ENCODE measurements around the gene PRPF8. TPM values are rescaled to one million over a fixed set of nuclear protein-coding genes. Genes with fewer than 3 reads are reported as not detected.
"Not testable (repeated sequence)": the region's sequence is repeated elsewhere in the genome, so short reads cannot be mapped to it uniquely, and the experiment has no call there.

The PRPF8 gene
- total and polyA plus RNA-seq, 3 experiments from 2014 or later = 209 to 447 (median 430) TPM

DNA sequence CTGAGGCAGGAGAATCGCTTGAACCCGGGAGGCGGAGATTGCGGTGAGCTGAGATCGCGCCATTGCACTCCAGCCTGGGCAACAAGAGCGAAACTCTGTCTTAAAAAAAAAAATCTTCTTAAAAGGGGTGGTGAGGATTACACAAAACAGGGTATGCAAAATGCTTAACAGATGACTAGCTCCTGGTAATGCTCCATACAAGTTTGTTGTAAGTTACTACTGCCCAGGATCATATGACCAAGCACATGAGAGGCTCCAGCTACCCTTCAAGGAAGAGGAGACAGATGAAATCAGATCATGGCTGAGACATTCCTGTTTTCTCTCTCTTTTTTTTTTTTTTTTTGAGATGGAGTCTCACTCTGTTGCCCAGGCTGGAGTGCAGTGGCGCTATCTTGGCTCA is 37.4 kb upstream of the PRPF8 start:
- peak overlapping the region in 3 of 8 donors; percentile 94 to 97 (median 94) for H3K27ac Mint-ChIP-seq
- POLR2A ChIA-PET = interaction anchor here (1.3 kb wide), 1 partner anchor 62 kb away, joined by 6 read pairs; no protein-coding TSS in a partner anchor
- not testable (repeated sequence) for H3K27ac ChIP-seq (ENCODE audit: low read depth, low read length)

GRCh38 chr17:1720856-1721386 is 36.3 kb upstream of the PRPF8 start:
- H3K27ac Mint-ChIP-seq = peak overlapping the region; percentile 31 to 98 (median 86)
- H3K9me3 Mint-ChIP-seq = no peaks in the 10 kb centered on the region
- POLR2A ChIA-PET = interaction anchor here (0.5 to 1.3 kb wide), 3 partner anchors 45 to 317 kb away, joined by 3 to 6 read pairs (median 4); no protein-coding TSS in a partner anchor
- no peaks in the 10 kb centered on the region for H3K9me3 ChIP-seq (ENCODE audit: low read length)
- no peak overlapping the region for H3K27ac ChIP-seq (ENCODE audit: low read depth, low read length)
- H3K4me1 ChIP-seq (ENCODE audit: insufficient read depth, low read length) = peaks cover 47% of the 10 kb centered on the region
- no peaks in the 10 kb centered on the region for H3K27me3 ChIP-seq (ENCODE audit: insufficient read depth, low read length, poor library complexity, severe bottlenecking)
- H3K4me3 ChIP-seq (ENCODE audit: low read length) = no peak overlapping the region
- H3K36me3 Mint-ChIP-seq = peaks cover 0 to 8% (median 0%) of the 10 kb centered on the region in 3 donors
- peaks cover 39 to 54% (median 47%) of the 10 kb centered on the region in 3 donors for H3K4me1 Mint-ChIP-seq
- H3K27me3 Mint-ChIP-seq = peaks cover 0 to 2% of the 10 kb centered on the region in 2 donors
- no peaks in the 10 kb centered on the region for H3K36me3 ChIP-seq (ENCODE audit: insufficient read depth, low read length)
- peak; percentile 45 to 79 (median 62) for DNase-seq
- peak overlapping the region in 5 of 7 donors; percentile 15 to 87 (median 41) for H3K4me3 Mint-ChIP-seq
- CTCF ChIA-PET = interaction anchor here (0.7 to 5.2 kb wide), 32 partner anchors 8 to 539 kb away, joined by 3 to 41 read pairs (median 4); partner anchors contain the start of genes RPA1, RTN4RL1 and SMYD4

More for the DNA sequence above, 37.4 kb upstream of the PRPF8 start:
- not testable (repeated sequence) for DNase-seq; H3K27me3 Mint-ChIP-seq; H3K4me3 ChIP-seq (ENCODE audit: low read length); H3K9me3 Mint-ChIP-seq; H3K27me3 ChIP-seq (ENCODE audit: insufficient read depth, low read length, poor library complexity, severe bottlenecking); H3K36me3 Mint-ChIP-seq; H3K4me3 Mint-ChIP-seq; H3K9me3 ChIP-seq (ENCODE audit: low read length); H3K36me3 ChIP-seq (ENCODE audit: insufficient read depth, low read length)
- H3K4me1 ChIP-seq (ENCODE audit: insufficient read depth, low read length) = peaks cover 53% of the 10 kb centered on the region
- CTCF ChIA-PET = interaction anchor here (0.7 to 5.2 kb wide), 11 partner anchors 21 to 324 kb away, joined by 3 to 41 read pairs (median 5); no protein-coding TSS in a partner anchor
- H3K4me1 Mint-ChIP-seq = peaks cover 35 to 53% (median 40%) of the 10 kb centered on the region in 3 donors

- Mint-ChIP-seq H3K36me3 (peaks cover 0 to 5% (median 0%) of the 10 kb centered on the region in 3 donors), H3K4me1 (peaks cover 36 to 50% (median 41%) of the 10 kb centered on the region in 3 donors), H3K27me3 (peaks cover 0 to 2% of the 10 kb centered on the region in 2 donors), H3K9me3 (no peaks in the 10 kb centered on the region), H3K4me3 (peak overlapping the region; percentile 29 to 96 (median 47)), H3K27ac (peak overlapping the region in 5 of 8 donors; percentile 11 to 94 (median 68))
- POLR2A ChIA-PET = interaction anchor here (0.5 kb wide), 1 partner anchor 89 kb away, joined by 4 read pairs; no protein-coding TSS in a partner anchor
- Histone ChIP-seq H3K36me3 (ENCODE audit: insufficient read depth, low read length) (no peaks in the 10 kb centered on the region), H3K27me3 (ENCODE audit: insufficient read depth, low read length, poor library complexity, severe bottlenecking) (no peaks in the 10 kb centered on the region), H3K9me3 (ENCODE audit: low read length) (no peaks in the 10 kb centered on the region), H3K4me3 (ENCODE audit: low read length) (no peak overlapping the region), H3K4me1 (ENCODE audit: insufficient read depth, low read length) (peaks cover 39% of the 10 kb centered on the region), H3K27ac (ENCODE audit: low read depth, low read length) (peak overlapping the region; percentile 89)
- DNase-seq = no peak
- CTCF ChIA-PET = interaction anchor here (1.4 kb wide), 1 partner anchor 48 kb away, joined by 3 read pairs; no protein-coding TSS in a partner anchor
These were observed 33.9 kb upstream of the PRPF8 start for GRCh38 chr17:1718362-1719165.

DNA sequence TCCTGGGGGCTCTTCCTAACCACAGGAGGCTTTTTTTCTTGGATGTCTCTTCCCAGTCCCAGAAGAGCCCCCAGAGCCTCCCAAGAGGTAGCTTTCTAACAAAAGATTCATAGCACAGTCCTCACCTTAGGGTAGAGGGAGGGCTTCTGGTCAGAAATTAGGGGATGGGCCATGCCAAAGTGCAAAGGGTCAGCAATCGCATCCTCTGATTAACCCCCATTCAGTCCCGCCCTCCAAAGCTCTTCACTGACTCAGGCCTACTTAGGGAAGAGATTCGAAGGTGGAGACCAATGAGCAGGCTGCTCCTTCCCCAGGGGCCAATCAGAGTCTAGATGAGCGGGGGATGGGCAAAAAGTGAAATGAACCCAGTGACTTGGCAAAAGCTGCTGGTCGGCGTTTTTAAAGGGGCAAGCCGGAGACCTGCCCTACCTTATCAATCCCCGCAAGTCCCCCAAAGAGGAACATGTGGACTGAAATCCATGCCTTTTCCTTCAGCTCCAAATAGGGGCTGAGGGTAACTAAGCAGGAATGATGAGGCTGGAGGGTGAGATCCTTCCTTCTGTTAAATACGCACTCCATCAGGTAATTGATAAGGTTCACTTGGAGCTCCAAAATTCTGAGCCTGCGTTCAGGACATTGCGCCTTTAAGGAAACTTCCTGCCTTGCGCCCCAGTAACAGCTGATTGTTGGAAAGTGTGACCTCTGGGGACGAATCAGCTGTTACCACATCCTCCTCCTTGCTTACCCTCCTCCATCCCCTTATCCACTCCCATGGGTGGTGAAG is 32.4 kb upstream of the PRPF8 start:
- peak overlapping the region; percentile 85 for H3K4me3 ChIP-seq (ENCODE audit: low read length)
- ChIA-PET CTCF (interaction anchor here (0.7 to 2.4 kb wide), 14 partner anchors 8 to 337 kb away, joined by 3 to 11 read pairs (median 4); partner anchors contain the start of genes HIC1, RILP and WDR81), POLR2A (interaction anchor here (0.7 to 2.7 kb wide), 11 partner anchors 33 to 586 kb away, joined by 3 to 26 read pairs (median 4); partner anchors contain the start of genes PRPF8, RILP, RPA1 and SMG6)
- H3K4me1 Mint-ChIP-seq = peaks cover 26 to 35% (median 32%) of the 10 kb centered on the region in 3 donors
- H3K36me3 Mint-ChIP-seq = peaks cover 0 to 17% (median under 1%) of the 10 kb centered on the region in 3 donors
- no peaks in the 10 kb centered on the region for H3K9me3 Mint-ChIP-seq
- H3K36me3 ChIP-seq (ENCODE audit: insufficient read depth, low read length) = no peaks in the 10 kb centered on the region
- peak overlapping the region; percentile 89 to 100 (median 96) for H3K27ac Mint-ChIP-seq
- H3K27ac ChIP-seq (ENCODE audit: low read depth, low read length) = peak overlapping the region; percentile 89
- DNase-seq = peak; percentile 66 to 83 (median 74)
- H3K27me3 Mint-ChIP-seq = no peaks in the 10 kb centered on the region
- H3K27me3 ChIP-seq (ENCODE audit: insufficient read depth, low read length, poor library complexity, severe bottlenecking) = no peaks in the 10 kb centered on the region
- H3K9me3 ChIP-seq (ENCODE audit: low read length) = no peaks in the 10 kb centered on the region
- H3K4me3 Mint-ChIP-seq = peak overlapping the region; percentile 88 to 97 (median 93)
- H3K4me1 ChIP-seq (ENCODE audit: insufficient read depth, low read length) = peaks cover 31% of the 10 kb centered on the region

DNA sequence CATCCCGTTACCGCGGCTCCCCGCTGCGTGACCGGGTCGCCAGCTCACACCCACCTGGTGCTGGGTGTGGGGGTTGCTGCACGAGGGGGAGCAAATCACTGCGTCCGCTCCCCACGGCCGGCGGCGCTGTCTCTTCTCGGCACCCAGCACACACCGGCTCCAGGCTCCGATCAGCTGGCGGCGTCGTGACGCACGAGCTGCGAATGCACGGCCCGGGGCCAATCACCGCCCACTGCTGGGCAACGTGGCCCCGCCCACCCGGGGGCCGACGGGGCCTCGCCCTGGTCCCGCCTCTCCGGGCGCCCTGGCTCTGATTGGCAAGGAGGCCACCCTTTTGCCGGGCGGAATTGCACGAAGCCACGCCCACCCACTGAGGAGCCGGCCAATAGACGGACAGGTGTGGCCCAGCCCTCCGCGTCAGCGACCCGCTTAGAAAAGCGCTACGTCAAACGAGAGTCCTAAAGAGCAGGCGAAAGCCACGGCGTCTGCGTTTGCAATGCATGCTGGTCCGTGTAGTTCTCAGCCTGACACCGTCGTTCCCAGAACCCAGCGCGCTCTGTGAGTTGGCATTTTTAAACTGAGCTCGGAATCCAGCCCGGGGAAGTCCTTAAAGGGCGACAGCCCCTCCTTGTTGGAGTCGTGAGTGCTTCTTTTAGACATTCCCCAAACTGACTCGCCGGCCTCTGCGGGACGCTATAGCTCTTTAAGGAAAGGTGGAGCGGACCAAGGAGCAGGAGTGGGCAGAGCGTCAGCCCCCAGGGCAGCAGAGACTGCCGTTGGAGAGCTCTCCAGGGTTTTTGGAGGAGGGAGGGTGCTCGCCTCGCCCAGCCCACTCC is 31.6 kb upstream of the PRPF8 start:
- Mint-ChIP-seq H3K4me3 (peak overlapping the region; percentile 88 to 97 (median 93)), H3K9me3 (no peaks in the 10 kb centered on the region), H3K36me3 (peaks cover 0 to 18% (median 4%) of the 10 kb centered on the region in 3 donors), H3K27me3 (peaks cover 0 to under 1% of the 10 kb centered on the region in 2 donors), H3K4me1 (peaks cover 26 to 40% (median 37%) of the 10 kb centered on the region in 3 donors), H3K27ac (peak overlapping the region; percentile 89 to 100 (median 96))
- Histone ChIP-seq H3K27me3 (ENCODE audit: insufficient read depth, low read length, poor library complexity, severe bottlenecking) (no peaks in the 10 kb centered on the region), H3K36me3 (ENCODE audit: insufficient read depth, low read length) (no peaks in the 10 kb centered on the region), H3K4me3 (ENCODE audit: low read length) (peak overlapping the region; percentile 85), H3K4me1 (ENCODE audit: insufficient read depth, low read length) (peaks cover 31% of the 10 kb centered on the region), H3K9me3 (ENCODE audit: low read length) (no peaks in the 10 kb centered on the region), H3K27ac (ENCODE audit: low read depth, low read length) (peak overlapping the region; percentile 89)
- ChIA-PET CTCF (interaction anchor here (0.6 to 2.4 kb wide), 14 partner anchors 8 to 338 kb away, joined by 3 to 11 read pairs (median 4); partner anchors contain the start of genes HIC1, RILP and WDR81), POLR2A (interaction anchor here (0.7 to 2.7 kb wide), 12 partner anchors 32 to 587 kb away, joined by 3 to 26 read pairs (median 4); partner anchors contain the start of genes PRPF8, RILP, RPA1 and SMG6)
- peak; percentile 100 for DNase-seq

- H3K9me3 Mint-ChIP-seq = no peaks in the 10 kb centered on the region
- H3K4me1 Mint-ChIP-seq = peaks cover 28 to 42% (median 40%) of the 10 kb centered on the region in 3 donors
- peak overlapping the region; percentile 49 for H3K27ac ChIP-seq (ENCODE audit: low read depth, low read length)
- H3K4me3 Mint-ChIP-seq = peak overlapping the region; percentile 88 to 97 (median 93)
- H3K27ac Mint-ChIP-seq = peak overlapping the region in 7 of 8 donors; percentile 50 to 96 (median 90)
- ChIA-PET POLR2A (interaction anchor here (1.0 to 2.7 kb wide), 5 partner anchors 32 to 587 kb away, joined by 3 to 26 read pairs (median 5); partner anchors contain the start of genes PRPF8, RPA1, SMG6 and SMYD4), CTCF (interaction anchor here (1.2 to 2.4 kb wide), 4 partner anchors 13 to 68 kb away, joined by 3 to 11 read pairs (median 4); partner anchors contain the start of gene RILP)
- DNase-seq = no peak
- H3K36me3 ChIP-seq (ENCODE audit: insufficient read depth, low read length) = no peaks in the 10 kb centered on the region
- peaks cover 0 to 18% (median 4%) of the 10 kb centered on the region in 3 donors for H3K36me3 Mint-ChIP-seq
- peaks cover 32% of the 10 kb centered on the region for H3K4me1 ChIP-seq (ENCODE audit: insufficient read depth, low read length)
- peak overlapping the region; percentile 70 for H3K4me3 ChIP-seq (ENCODE audit: low read length)
- H3K27me3 Mint-ChIP-seq = peaks cover 0 to 6% of the 10 kb centered on the region in 2 donors
- H3K9me3 ChIP-seq (ENCODE audit: low read length) = no peaks in the 10 kb centered on the region
- no peaks in the 10 kb centered on the region for H3K27me3 ChIP-seq (ENCODE audit: insufficient read depth, low read length, poor library complexity, severe bottlenecking)
These were observed 31.1 kb upstream of the PRPF8 start for GRCh38 chr17:1715803-1716075.
